Measurements from ENCODE around the gene DNAJB1. TPM values are rescaled to one million over a fixed set of nuclear protein-coding genes. Genes with fewer than 3 reads are reported as not detected.

Gene DNAJB1
- total and polyA plus RNA-seq, 10 of the 15 experiments (the other 5 are each of a cell fraction or from before 2014, with no cell fraction given): 4.8 to 65.8 (median 34.9) TPM

GRCh38 chr19:14477418-14478112 lies 40.6 kb downstream of the DNAJB1 start:
- ChIA-PET SMC1A (ENCODE audit: uncharacterized antibody, unreplicated experiment) (interaction anchor here (1.2 kb wide), 1 partner anchor 129 kb away, joined by 4 read pairs; no protein-coding TSS in a partner anchor), RAD21 (ENCODE audit: unreplicated experiment) (interaction anchor here (1.6 kb wide), 1 partner anchor 46 kb away, joined by 6 read pairs; no protein-coding TSS in a partner anchor), POLR2A (no interaction called here), CTCF (interaction anchor here (0.6 to 5.1 kb wide), 4 partner anchors 11 to 279 kb away, joined by 4 to 42 read pairs (median 8); partner anchors contain the start of gene PKN1)
- Histone ChIP-seq H3K4me1 (ENCODE audit: control insufficient read depth, insufficient read depth, low read length) (no peaks in the 10 kb centered on the region; the same call in 1 of the 2 replicates), H3K36me3 (ENCODE audit: control insufficient read depth in 2 of 2, insufficient read depth in 2 of 2, low read length in 1 of 2) (no peaks in the 10 kb centered on the region; a peak in 1 of 4 replicates), H3K27me3 (replicated peaks in 1 of 2; ENCODE audit: control insufficient read depth in 2 of 2, insufficient read depth in 2 of 2, low read length in 1 of 2) (peaks cover 5 to 6% of the 10 kb centered on the region in 2 experiments; a peak in 3 of 4 replicates), H3K4me3 (no peak overlapping the region), H3K9me3 (replicated peaks; ENCODE audit: control insufficient read depth, insufficient read depth, low read length) (no peaks in the 10 kb centered on the region), H3K4me2 (ENCODE audit: control insufficient read depth, insufficient read depth) (no peak overlapping the region), H4K20me1 (ENCODE audit: control insufficient read depth, insufficient read depth) (no peaks in the 10 kb centered on the region; the same call in 1 of the 2 replicates), H3K79me2 (ENCODE audit: control insufficient read depth, insufficient read depth, low read length) (no peaks in the 10 kb centered on the region), H3K9ac (ENCODE audit: control insufficient read depth, insufficient read depth, low read length) (no peak overlapping the region), H3K27ac (ENCODE audit: control insufficient read depth, insufficient read depth) (no peak overlapping the region), H2AFZ (ENCODE audit: control insufficient read depth, low read depth, low read length) (no peak overlapping the region)
- intact Hi-C loops (cut with micrococcal nuclease; ENCODE audit: unreplicated experiment): loop anchor here (10.0 kb wide), 1 partner anchor 123 kb away; no protein-coding TSS in a partner anchor
- FAIRE-seq: no peak
- no TSS peak for BruUV-seq (replicated peaks)
- 49% methylated on average over 10 of the region's 10 CpGs for WGBS (ENCODE audit: insufficient coverage, insufficient replicate concordance, low lambda C conversion rate, missing lambda C conversion rate)
- in situ Hi-C loops (cut with MboI): no loop called here
- DNase-seq (ENCODE audit: low read depth, low spot score): no peak
- no peak for ATAC-seq
- TF ChIP-seq EZH2 (IDR thresholded peaks at IDR 0.05; ENCODE audit: borderline replicate concordance, control insufficient read depth, low read depth, low read length) (no peak), NKRF (conservative IDR thresholded peaks at IDR 0.05) (no peak), FOXK2 (IDR thresholded peaks at IDR 0.05) (no peak), CEBPB (IDR thresholded peaks at IDR 0.05; ENCODE audit: borderline replicate concordance in 1 of 2, low read depth in 2 of 2, low read length in 2 of 2) (no peak), ESRRA (IDR thresholded peaks at IDR 0.05; ENCODE audit: low read length) (no peak), RUNX3 (IDR thresholded peaks at IDR 0.05; ENCODE audit: low read length) (no peak), PAX5 (IDR thresholded peaks at IDR 0.05; ENCODE audit: borderline replicate concordance, low read depth, low read length) (no peak), POLR2AphosphoS2 (IDR thresholded peaks at IDR 0.05; ENCODE audit: low read depth, low read length) (no peak), PAX8 (IDR thresholded peaks at IDR 0.05) (no peak), EED (IDR thresholded peaks at IDR 0.05; ENCODE audit: low read depth) (no peak), SRF (IDR thresholded peaks at IDR 0.05; ENCODE audit: low read depth in 2 of 2, low read length in 2 of 2) (no peak), ZNF384 (IDR thresholded peaks at IDR 0.05; ENCODE audit: borderline replicate concordance, low read depth, low read length) (no peak), PKNOX1 (IDR thresholded peaks at IDR 0.05) (no peak)
- TF ChIP-seq, protein P1, sequence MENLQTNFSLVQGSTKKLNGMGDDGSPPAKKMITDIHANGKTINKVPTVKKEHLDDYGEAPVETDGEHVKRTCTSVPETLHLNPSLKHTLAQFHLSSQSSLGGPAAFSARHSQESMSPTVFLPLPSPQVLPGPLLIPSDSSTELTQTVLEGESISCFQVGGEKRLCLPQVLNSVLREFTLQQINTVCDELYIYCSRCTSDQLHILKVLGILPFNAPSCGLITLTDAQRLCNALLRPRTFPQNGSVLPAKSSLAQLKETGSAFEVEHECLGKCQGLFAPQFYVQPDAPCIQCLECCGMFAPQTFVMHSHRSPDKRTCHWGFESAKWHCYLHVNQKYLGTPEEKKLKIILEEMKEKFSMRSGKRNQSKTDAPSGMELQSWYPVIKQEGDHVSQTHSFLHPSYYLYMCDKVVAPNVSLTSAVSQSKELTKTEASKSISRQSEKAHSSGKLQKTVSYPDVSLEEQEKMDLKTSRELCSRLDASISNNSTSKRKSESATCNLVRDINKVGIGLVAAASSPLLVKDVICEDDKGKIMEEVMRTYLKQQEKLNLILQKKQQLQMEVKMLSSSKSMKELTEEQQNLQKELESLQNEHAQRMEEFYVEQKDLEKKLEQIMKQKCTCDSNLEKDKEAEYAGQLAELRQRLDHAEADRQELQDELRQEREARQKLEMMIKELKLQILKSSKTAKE (IDR thresholded peaks at IDR 0.05; ENCODE audit: low read depth, poor library complexity, severe bottlenecking): no peak
